GM12875 (cell line): ENCODE measurements around the gene MRM2.
"Not testable (repeated sequence)": the region's sequence is repeated elsewhere in the genome, so short reads cannot be mapped to it uniquely, and the experiment has no call there.

Experiments used
- H3K4me3 ChIP-seq: one replicate; pipeline ENCODE4 v1.5.1; 2011; ENCODE audit warnings: low read depth, low read length, control low read depth
- CTCF ChIP-seq: IDR thresholded peaks from 2 replicates; pipeline ENCODE4 v1.5.1; 2011; ENCODE audit warnings: low read depth, mild to moderate bottlenecking, control low read depth, inconsistent platforms, low read length, moderate library complexity, borderline replicate concordance; ENCODE audit not compliant: insufficient read depth

The MRM2 gene

GRCh38 chr7:2275101-2275500, 33.1 kb upstream of the MRM2 start:
- no peak overlapping the region for H3K4me3 ChIP-seq
- no peak for TF ChIP-seq CTCF

- TF ChIP-seq CTCF: no peak
- no peak overlapping the region for H3K4me3 ChIP-seq
Measured at GRCh38 chr7:2274666-2275065, 32.7 kb upstream of the MRM2 start.

- H3K4me3 ChIP-seq: no peak overlapping the region
- no peak for TF ChIP-seq CTCF
Measured at GRCh38 chr7:2273866-2274265, 31.9 kb upstream of the MRM2 start.

GRCh38 chr7:2272031-2272430, 30.0 kb upstream of the MRM2 start:
- no peak overlapping the region for H3K4me3 ChIP-seq
- no peak for TF ChIP-seq CTCF

- no peak overlapping the region for H3K4me3 ChIP-seq
- no peak for TF ChIP-seq CTCF
Measured at GRCh38 chr7:2271273-2272026, 29.4 kb upstream of the MRM2 start.

- H3K4me3 ChIP-seq: no peak overlapping the region
- TF ChIP-seq CTCF: no peak
Measured at GRCh38 chr7:2270495-2270894, 28.5 kb upstream of the MRM2 start.

GRCh38 chr7:2269991-2270460, 28.0 kb upstream of the MRM2 start:
- no peak for TF ChIP-seq CTCF
- H3K4me3 ChIP-seq: no peak overlapping the region

- H3K4me3 ChIP-seq: not testable (repeated sequence)
Measured at GRCh38 chr7:2269089-2269990, 27.3 kb upstream of the MRM2 start.
